ENCODE data around the gene CPNE4. TPM values are rescaled to one million over a fixed set of nuclear protein-coding genes. Genes with fewer than 3 reads are reported as not detected.

The CPNE4 gene
- total RNA-seq, 4 donors from 2014 or later, result 0.53 to 2.1 TPM; not detected in 2

GRCh38 chr3:131619821-131620220 is 415.0 kb downstream of the CPNE4 start:
- Histone ChIP-seq H3K36me3 (no peaks in the 10 kb centered on the region), H3K4me1 (no peaks in the 10 kb centered on the region), H3K9me3 (no peaks in the 10 kb centered on the region), H3K27ac (no peak overlapping the region), H3K27me3 (no peaks in the 10 kb centered on the region), H3K4me3 (no peak overlapping the region)
- no peak for DNase-seq
- TF ChIP-seq CTCF (IDR thresholded peaks at IDR 0.05) (no peak), POLR2A (IDR thresholded peaks at IDR 0.05) (no peak)

- no peak for TF ChIP-seq CTCF (IDR thresholded peaks at IDR 0.05)
- TF ChIP-seq POLR2A (IDR thresholded peaks at IDR 0.05), result no peak
- Histone ChIP-seq H3K27ac (no peak overlapping the region), H3K4me3 (no peak overlapping the region), H3K9me3 (no peaks in the 10 kb centered on the region), H3K27me3 (no peaks in the 10 kb centered on the region), H3K36me3 (no peaks in the 10 kb centered on the region), H3K4me1 (no peaks in the 10 kb centered on the region)
- DNase-seq, result no peak
Observed at GRCh38 chr3:131616719-131617118, 418.1 kb downstream of the CPNE4 start.

- no peak overlapping the region for H3K4me3 ChIP-seq
- no peaks in the 10 kb centered on the region for H3K4me1 ChIP-seq
- TF ChIP-seq CTCF (IDR thresholded peaks at IDR 0.05) (no peak), POLR2A (IDR thresholded peaks at IDR 0.05) (no peak)
- no peaks in the 10 kb centered on the region for H3K36me3 ChIP-seq
- no peaks in the 10 kb centered on the region for H3K27me3 ChIP-seq
- H3K9me3 ChIP-seq, result no peaks in the 10 kb centered on the region
- H3K27ac ChIP-seq, result no peak overlapping the region
- no peak for DNase-seq
Observed at GRCh38 chr3:131612745-131613144, 422.1 kb downstream of the CPNE4 start.

GRCh38 chr3:131610174-131610573 is 424.6 kb downstream of the CPNE4 start:
- Histone ChIP-seq H3K4me1 (no peaks in the 10 kb centered on the region), H3K4me3 (no peak overlapping the region), H3K27me3 (no peaks in the 10 kb centered on the region), H3K9me3 (no peaks in the 10 kb centered on the region), H3K36me3 (no peaks in the 10 kb centered on the region), H3K27ac (no peak overlapping the region)
- TF ChIP-seq CTCF (IDR thresholded peaks at IDR 0.05), result no peak
- no peak for TF ChIP-seq POLR2A (IDR thresholded peaks at IDR 0.05)
- no peak for DNase-seq

- Histone ChIP-seq H3K36me3 (no peaks in the 10 kb centered on the region), H3K27ac (no peak overlapping the region), H3K4me1 (no peaks in the 10 kb centered on the region), H3K27me3 (no peaks in the 10 kb centered on the region), H3K9me3 (no peaks in the 10 kb centered on the region), H3K4me3 (no peak overlapping the region)
- TF ChIP-seq POLR2A (IDR thresholded peaks at IDR 0.05) (no peak), CTCF (IDR thresholded peaks at IDR 0.05) (no peak)
- no peak for DNase-seq
Observed at GRCh38 chr3:131608741-131609140, 426.1 kb downstream of the CPNE4 start.

- DNase-seq, result no peak
- no peaks in the 10 kb centered on the region for H3K4me1 ChIP-seq
- no peak overlapping the region for H3K4me3 ChIP-seq
- H3K27ac ChIP-seq, result no peak overlapping the region
- H3K36me3 ChIP-seq, result no peaks in the 10 kb centered on the region
- TF ChIP-seq CTCF (IDR thresholded peaks at IDR 0.05), result no peak
- H3K9me3 ChIP-seq, result no peaks in the 10 kb centered on the region
- no peaks in the 10 kb centered on the region for H3K27me3 ChIP-seq
Observed at GRCh38 chr3:131608296-131608695, 426.5 kb downstream of the CPNE4 start.
